Stimulated activated CD4-positive, alpha-beta T cell treated with anti-CD3 and anti-CD28 coated beads, Interleukin-4, amount 100 ng/mL, for 24 hours (primary cell): ENCODE measurements around the gene SPATS2L.

Source experiments
- DNase-seq: peaks from one replicate; pipeline ENCODE4 v3.0.0-alpha.2; 2020

The SPATS2L gene

GRCh38 chr2:200297989-200298388 lies 8.5 kb upstream of the SPATS2L start:
- DNase-seq, result no peak

GRCh38 chr2:200298816-200299215 lies 7.7 kb upstream of the SPATS2L start:
- no peak for DNase-seq

DNA sequence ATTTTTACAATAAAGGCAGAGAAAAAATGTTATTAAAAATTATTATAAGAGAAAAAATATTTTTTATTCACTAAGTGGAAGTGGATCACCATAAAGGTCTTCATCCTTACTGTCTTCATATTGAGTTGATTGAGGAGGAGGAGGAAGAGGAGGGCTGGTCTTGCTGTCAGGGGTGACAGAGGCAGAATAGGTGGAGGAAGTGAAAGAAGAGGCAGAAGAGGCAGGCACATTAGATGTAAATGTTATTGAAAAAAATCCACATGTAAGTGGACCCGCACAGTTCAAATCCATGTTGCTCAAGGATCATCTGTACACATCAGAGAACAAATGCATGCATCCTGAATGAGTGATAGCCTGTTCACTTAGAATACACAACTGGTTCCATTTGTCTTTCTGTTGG lies 6.4 kb upstream of the SPATS2L start:
- DNase-seq, result no peak

DNA sequence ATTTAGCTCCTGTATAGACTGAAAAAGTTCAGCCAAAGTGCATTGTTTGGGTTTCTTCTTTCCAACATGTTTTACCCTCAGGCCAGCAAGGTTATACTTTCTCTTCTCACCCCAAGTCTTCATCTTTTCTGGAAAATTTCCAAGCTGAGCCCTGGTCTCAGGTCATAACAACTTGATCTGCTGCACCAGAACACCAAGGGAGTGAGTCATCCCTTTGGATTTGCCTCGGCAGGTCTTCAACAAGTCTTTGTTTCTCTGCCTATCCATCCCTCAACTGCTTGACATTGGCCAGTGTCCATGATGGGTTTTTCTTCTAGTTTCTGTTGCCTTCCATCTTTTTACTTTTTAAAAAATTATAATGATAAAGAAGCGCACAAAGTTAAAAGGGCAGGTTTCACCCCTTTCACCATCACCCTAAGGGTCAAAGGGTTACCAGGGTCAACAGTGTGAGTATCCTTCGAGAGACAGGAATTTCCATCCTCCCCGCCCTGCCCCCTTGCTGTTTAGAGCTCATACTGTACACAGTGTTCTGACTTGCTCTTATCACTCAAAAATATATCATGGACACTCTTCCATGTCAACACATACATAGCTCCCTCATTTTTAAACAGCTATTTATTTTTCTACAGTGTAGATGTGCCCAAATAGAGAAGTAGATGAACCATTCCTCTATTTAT lies 5.7 kb upstream of the SPATS2L start:
- DNase-seq, result no peak

DNA sequence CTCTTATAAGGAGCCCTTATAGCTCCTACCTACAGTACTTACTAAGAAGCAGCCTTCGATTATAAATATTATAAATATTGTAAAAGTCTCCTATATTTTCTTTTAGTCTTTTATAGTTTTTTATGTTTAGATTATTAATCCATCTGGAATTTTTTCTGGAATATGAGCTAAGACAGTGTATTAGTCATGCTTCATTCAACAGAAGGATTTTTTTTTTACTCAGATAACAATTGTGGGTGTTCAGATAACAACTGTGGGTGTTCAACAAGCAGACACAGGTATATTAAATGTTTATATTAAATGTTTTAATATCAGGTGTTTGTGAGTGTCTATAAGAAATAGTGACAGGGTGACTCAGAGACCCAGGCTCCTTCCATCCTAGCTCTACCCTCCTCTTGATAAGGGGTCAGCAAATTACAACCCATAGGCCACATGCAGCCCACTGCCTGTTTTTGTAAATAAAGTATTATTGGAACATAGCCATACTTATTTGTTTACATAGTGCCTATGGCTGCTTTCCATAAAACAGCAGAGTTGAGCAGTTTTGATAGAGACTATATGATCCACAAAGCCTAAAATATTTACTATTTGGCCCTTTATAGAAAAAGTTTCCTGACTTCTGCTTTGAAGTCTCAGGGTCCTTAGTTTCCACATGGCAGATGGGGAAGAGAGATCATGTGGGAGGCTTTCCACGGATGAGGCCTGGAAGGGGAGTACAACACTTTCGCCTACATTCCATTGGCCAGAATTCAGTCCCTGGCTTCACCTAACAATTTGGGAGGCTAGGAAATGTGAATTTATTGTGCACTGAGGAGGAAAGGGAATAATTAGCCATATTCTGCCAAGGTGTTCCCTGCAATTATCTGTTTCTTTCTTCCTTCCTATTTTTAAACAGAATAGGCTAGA lies 4.3 kb upstream of the SPATS2L start:
- DNase-seq, result no peak

DNA sequence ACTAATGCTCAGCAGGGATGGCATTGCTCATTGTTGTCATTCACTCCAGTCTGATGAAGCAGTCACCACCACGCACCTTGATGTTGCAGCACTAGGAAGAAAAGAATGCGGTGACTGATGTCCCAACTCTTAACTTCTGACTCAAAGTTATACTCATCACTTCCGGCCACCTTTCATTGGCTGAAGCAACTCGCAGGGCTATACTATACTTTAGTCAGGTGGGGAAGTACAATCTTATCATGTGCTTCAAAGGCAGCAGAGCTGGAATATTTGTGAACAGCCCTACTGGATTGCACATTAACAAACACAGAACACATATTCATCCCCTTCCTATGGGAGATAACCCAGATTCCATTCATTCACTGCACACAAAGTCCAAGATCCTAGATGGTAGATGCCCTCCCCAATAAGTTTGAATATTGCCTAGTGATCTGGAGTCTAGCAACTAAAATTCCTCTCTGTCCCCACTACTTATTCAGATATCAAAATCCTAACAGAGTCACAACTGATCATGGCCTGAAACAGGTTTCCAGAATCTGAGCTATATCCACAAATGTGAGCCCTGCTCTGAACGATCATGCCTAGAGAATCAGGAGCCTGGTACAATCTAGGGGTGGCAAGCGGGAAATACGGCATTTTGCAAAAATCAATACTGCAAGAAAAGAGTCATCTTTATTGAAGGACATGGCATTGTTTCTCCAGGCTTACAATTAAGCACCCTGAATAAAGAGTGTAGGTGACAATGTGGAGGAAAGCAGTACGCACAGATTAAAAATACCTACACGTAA lies 3.4 kb upstream of the SPATS2L start:
- no peak for DNase-seq

DNA sequence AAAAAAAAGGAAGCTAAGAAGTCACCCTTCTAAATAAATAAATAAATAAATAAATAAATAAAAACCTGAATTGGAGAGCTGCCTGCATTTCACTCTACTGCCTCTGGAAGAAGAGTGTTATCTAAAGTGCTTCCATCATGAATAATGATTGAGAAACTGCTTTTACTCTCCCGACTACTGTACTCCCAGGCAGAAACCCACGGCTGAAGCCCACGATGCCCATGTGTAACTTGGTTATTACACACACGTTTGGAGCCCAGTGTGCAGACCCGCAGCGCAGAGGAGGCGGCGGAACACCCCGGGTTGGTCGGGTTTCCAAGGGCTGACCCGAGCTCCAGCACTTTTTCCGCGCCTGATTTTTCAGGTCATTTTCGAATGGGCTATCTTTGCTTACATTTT lies 697 bp upstream of the SPATS2L start:
- no peak for DNase-seq

GRCh38 chr2:200306931-200307723 lies 634 bp downstream of the SPATS2L start:
- DNase-seq, result peak; percentile 8

- DNase-seq, result no peak
Measured at GRCh38 chr2:200307724-200308545, 1.4 kb downstream of the SPATS2L start.

DNA sequence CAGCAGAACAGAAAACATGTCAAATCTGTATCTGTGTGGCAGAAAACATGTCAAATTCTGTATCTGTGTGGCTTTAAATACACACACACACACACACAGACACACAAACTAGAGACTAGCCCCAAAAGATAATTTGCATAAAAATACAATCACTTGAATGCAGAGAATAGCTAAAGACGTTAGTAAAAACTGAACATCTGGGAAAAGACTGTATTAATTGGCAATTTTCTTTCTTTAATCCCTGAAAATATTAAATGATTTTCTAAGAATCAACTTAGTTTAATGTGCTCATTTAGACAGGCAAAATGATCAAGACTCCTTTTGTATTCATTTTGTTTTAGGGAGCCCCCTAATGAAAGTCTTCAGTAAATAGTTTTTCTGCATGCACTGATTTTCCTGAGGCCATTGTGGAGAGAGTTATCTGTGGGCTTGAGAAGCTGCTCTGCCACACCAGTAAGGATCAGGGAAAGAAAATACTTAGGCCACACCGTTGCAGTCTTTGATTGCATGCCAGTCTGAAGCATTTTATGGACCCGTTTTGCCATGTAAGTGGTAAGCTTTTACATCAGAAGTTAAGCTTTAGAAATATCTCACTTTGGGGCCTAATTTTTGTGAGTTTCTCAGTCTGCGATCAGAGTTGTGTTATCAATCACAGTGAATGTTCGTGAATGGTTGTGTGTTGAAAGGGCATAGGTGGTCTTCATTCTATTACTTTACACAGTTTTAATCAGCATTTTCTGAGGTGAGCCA lies 2.2 kb downstream of the SPATS2L start:
- DNase-seq, result no peak

GRCh38 chr2:200309296-200310049 lies 3.0 kb downstream of the SPATS2L start:
- no peak for DNase-seq

DNA sequence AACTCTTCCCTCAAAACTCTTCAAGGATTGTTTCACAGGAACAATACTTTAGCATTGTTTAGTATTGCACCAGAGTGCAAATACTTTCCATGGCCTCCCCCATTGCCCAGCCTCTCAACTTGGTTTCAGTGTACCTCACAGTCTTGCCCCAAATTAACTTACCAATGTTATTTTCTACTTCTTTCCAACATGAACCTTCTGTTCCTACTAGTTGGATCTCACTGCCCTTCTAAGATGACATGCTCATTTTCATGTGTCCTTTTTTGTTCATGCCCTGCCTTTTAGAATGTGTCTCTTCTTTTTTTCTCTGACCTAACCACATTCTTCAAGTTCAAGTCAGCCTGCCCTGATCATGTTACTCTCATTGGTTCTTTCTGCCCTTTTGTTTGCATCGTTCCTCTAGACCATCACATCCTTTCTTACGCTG lies 4.1 kb downstream of the SPATS2L start:
- no peak for DNase-seq

- no peak for DNase-seq
Measured at GRCh38 chr2:200311139-200311538, 4.6 kb downstream of the SPATS2L start.

- no peak for DNase-seq
Measured at GRCh38 chr2:200314976-200315567, 8.6 kb downstream of the SPATS2L start.

- no peak for DNase-seq
Measured at GRCh38 chr2:200317975-200318374, 11.5 kb downstream of the SPATS2L start.

GRCh38 chr2:200318940-200319435 lies 12.5 kb downstream of the SPATS2L start:
- no peak for DNase-seq

GRCh38 chr2:200319548-200320337 lies 13.2 kb downstream of the SPATS2L start:
- no peak for DNase-seq

DNA sequence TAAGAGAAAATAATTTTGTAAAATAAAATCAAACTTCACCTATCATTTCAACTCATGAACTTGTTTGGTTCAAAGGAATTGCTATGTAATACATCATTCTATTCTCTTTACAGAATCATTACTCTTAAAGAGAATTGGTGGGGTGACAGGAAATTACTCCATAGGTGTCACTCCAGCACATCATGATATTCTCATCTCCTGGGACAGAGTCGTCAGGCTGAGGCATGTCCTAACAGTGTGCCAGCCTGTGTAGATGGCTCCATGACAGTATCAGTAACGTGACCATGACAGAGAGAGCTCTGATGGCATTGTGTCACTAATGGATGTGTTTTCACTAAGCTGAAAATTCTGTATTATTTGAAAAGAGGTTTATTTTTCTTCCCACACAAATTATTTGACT lies 13.9 kb downstream of the SPATS2L start:
- DNase-seq, result no peak

- no peak for DNase-seq
Measured at GRCh38 chr2:200320991-200321390, 14.5 kb downstream of the SPATS2L start.
